Neural crest cell (in vitro differentiated cells): Measurements from ENCODE around the gene IL12RB2. TPM values are rescaled to one million over a fixed set of nuclear protein-coding genes. Genes with fewer than 3 reads are reported as not detected.
"Not testable (repeated sequence)": the region's sequence is repeated elsewhere in the genome, so short reads cannot be mapped to it uniquely, and the experiment has no call there.

Experiments
- DNase-seq: peaks from one replicate; pipeline ENCODE4 v3.0.0; 2021; ENCODE audit warnings: low read depth, mixed read lengths, low spot score
- H3K27ac Mint-ChIP-seq: one replicate; pipeline ENCODE4 v1.8.0; 2021; ENCODE audit warnings: mild to moderate bottlenecking, mixed read lengths; ENCODE audit not compliant: unreplicated experiment
- H3K27me3 Mint-ChIP-seq: 2 replicates; pipeline ENCODE4 v1.8.0; 2021; ENCODE audit warnings: low read depth, mild to moderate bottlenecking, mixed read lengths
- H3K36me3 Mint-ChIP-seq: 2 replicates; pipeline ENCODE4 v1.8.0; 2021; ENCODE audit warnings: low read depth, mild to moderate bottlenecking, mixed read lengths
- H3K4me1 Mint-ChIP-seq: 2 replicates; pipeline ENCODE4 v1.8.0; 2021; ENCODE audit warnings: mixed read lengths
- H3K4me3 Mint-ChIP-seq: one replicate; pipeline ENCODE4 v1.8.0; 2021; ENCODE audit warnings: mild to moderate bottlenecking, mixed read lengths
- H3K9me3 Mint-ChIP-seq: 2 replicates; pipeline ENCODE4 v1.8.0; 2021; ENCODE audit warnings: mixed read lengths
- CTCF ChIP-seq: fragments of 200-600 bp; sonication (generic); conservative IDR thresholded peaks from 2 replicates; pipeline ENCODE4 v1.5.0; 2021; ENCODE audit warnings: antibody characterized with exemption, mild to moderate bottlenecking
- total RNA-seq: library from RNA; stranded (reverse); gene quantifications from 2 replicates; pipeline ENCODE4 v1.2.1, GENCODE V29; 2021

The IL12RB2 gene
- total RNA-seq, 1 donor from 2014 or later, result 0.19 TPM

DNA sequence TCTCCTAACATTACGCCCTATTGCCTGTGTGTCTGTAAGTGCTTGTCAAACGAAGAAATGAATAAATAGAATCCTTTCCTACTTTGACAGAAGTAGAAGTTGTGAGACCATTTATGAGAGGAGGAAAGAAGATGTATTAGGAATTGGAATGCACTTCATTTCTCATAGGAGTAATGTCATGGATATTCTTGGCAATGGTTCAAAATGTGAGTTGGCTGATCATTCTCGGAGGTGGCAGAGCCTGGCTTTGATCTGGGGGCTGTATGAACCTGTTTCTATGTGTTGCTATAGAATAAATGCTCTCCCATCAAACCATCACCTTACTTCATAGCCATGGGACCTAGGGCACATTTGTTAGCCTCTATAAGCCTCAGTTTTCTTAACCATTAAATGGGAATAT is 132.7 kb downstream of the IL12RB2 start:
- DNase-seq, result no peak
- Mint-ChIP-seq H3K9me3 (no peaks in the 10 kb centered on the region), H3K27me3 (no peaks in the 10 kb centered on the region), H3K4me3 (no peak overlapping the region), H3K36me3 (no peaks in the 10 kb centered on the region), H3K4me1 (no peaks in the 10 kb centered on the region), H3K27ac (no peak overlapping the region)
- no peak for TF ChIP-seq CTCF

DNA sequence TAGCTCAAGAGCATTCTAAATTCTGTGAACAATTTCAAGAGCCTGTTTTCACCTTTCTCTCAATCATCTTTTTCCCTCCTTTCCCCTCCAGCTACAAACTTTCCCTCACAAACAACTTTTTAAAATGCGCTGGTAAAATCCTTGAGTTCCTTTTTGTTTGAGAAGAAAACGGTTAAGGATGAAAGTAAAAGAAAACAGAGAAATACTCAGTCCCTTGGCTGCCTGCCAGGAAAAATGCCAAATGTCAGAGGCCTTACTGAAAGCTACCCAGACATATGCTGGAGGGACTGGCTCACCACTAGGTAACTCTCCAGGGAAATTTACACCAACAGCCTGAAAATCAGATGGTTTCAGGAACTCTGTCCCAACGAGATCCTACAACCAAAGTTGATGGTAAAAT is 133.5 kb downstream of the IL12RB2 start:
- DNase-seq, result no peak
- no peak overlapping the region for H3K4me3 Mint-ChIP-seq
- no peak for TF ChIP-seq CTCF
- H3K27ac Mint-ChIP-seq, result no peak overlapping the region
- H3K9me3 Mint-ChIP-seq, result no peaks in the 10 kb centered on the region
- H3K36me3 Mint-ChIP-seq, result no peaks in the 10 kb centered on the region
- H3K4me1 Mint-ChIP-seq, result no peaks in the 10 kb centered on the region
- no peaks in the 10 kb centered on the region for H3K27me3 Mint-ChIP-seq

DNA sequence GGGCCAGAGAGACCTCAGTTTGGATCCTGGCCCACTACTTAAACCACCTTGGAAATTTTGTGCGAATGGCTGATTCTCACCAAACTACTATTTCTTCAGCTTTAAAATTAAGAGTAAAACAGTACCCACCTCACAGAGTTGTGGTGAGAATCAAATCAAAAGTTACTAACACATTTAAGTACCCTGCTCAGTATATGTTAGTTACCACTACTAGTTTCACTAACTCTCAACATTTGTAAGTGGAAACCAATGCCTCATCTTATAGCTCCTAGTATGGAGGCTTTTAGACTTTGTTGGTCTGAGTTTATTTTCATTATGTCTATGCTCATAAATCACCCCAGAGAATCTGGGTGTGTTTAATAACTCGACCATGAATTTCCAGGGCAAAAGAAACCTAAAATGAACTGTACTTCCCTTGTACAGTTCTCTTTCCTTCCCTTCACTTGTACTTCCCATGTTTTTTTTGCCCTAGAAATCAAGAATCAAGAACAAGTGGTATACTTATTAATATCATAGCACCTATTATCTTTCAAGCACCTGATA is 134.1 kb downstream of the IL12RB2 start:
- no peak for DNase-seq
- Mint-ChIP-seq H3K27ac (no peak overlapping the region), H3K4me1 (no peaks in the 10 kb centered on the region), H3K36me3 (no peaks in the 10 kb centered on the region), H3K4me3 (no peak overlapping the region), H3K27me3 (peaks cover 2% of the 10 kb centered on the region), H3K9me3 (no peaks in the 10 kb centered on the region)
- TF ChIP-seq CTCF, result no peak

- not testable (repeated sequence) for H3K36me3 Mint-ChIP-seq, H3K27me3 Mint-ChIP-seq, H3K9me3 Mint-ChIP-seq, H3K4me3 Mint-ChIP-seq, DNase-seq, H3K27ac Mint-ChIP-seq, H3K4me1 Mint-ChIP-seq
Observed at GRCh38 chr1:67446014-67446413, 138.3 kb downstream of the IL12RB2 start.

Other genes starting within 250 kb of the IL12RB2 start
- not detected in 2 replicates for gene C1orf141, start 172.9 kb upstream of the IL12RB2 start, total RNA-seq
- gene IL23R, start 141.4 kb upstream of the IL12RB2 start, total RNA-seq, result not detected in 2 replicates
- gene SERBP1, start 122.5 kb downstream of the IL12RB2 start, total RNA-seq, result 370 and 378 TPM in 2 replicates